NCI-H1694 (cell line): ENCODE data around the gene SYNE2.

Experiments used
- DNase-seq: peaks from one replicate; lab custom pipeline; 2025; lab: John Stamatoyannopoulos, UW

SYNE2 gene

GRCh38 chr14:63963439-63963838 is 110.6 kb downstream of the SYNE2 start:
- no peak for DNase-seq

DNA sequence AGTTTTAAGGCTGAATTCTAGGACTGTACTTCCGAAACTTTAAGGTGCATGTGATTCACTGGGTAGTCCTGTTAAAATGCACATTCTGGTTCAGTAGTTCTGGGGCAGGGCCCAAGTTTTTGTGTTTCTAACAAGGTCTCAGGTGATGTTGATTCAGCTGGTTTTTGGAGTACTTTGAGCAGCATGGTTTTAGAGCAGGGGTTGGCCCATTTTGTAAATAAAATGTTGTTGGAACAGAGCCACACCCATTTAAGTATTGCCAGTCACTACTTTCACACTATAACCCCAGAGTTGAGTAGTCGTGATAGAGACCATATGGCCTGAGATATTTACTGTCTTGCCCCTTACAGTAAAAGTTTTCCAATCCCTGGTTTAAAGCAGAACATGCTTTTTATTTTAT is 111.3 kb downstream of the SYNE2 start:
- DNase-seq, result no peak

DNA sequence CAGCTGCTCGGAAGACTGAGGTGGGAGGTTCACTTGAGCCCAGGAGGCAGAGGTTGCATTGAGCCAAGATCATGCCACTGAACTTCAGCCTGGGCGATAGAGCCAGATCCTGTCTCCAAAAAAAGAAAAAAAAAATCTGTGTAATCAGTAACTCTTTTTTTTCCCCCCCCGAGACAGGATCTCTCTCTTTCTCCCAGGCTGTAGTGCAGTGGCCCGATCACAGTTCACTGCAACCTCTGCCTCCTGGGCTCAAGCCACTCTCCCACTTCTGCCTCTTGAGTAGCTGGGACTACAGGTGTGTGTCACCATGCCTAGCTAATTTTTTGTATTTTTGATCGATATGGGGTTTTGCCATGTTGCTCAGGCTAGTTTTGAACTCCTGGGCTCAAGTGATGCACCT is 113.6 kb downstream of the SYNE2 start:
- no peak for DNase-seq

DNA sequence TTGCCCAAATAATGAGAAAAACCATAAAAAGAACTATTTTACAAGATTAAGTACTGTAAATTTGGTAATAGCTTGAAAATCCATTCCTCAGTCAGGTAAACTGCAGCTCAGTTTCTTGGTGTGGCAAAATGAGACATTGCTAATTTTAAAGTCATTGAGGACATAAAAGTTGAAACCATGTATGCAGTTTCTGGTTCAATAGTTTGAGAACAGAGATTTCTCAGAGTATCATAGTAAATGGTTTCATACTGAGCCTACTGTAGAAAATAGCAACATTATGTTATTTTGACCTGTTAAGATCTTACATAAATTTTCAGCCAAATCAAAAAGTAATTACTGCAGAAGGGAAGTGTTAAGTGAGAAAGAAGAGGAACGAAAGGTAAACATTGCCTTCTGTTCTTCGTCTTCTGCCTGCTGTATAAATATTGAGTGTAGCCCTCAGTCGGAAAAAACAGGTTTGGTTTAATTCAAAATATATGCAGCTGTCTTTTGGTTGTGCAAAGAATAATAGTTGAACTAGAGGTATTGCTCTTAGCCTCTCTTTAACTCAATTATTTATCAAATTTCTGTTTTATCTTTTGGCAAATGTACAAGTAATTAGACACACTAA is 119.6 kb downstream of the SYNE2 start:
- DNase-seq, result no peak

DNA sequence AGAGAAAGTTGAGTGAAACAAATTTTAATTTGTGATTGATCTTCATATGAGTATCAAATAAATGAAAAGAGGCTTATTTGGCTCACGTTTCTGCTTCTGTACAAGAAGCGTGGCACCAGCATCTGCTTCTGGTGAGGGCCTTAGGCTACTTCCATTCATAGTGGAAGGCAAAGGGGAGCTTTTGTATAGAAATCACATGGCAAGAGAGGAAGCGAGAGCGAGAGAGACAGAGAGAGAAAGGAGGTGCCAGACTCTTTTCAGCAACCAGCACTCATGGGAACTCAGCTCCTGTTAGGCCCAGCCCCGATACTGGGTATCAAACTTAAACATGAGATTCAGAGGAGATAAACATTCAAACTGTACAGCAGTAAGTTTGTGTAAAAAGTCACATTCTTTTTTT is 121.4 kb downstream of the SYNE2 start:
- no peak for DNase-seq

DNA sequence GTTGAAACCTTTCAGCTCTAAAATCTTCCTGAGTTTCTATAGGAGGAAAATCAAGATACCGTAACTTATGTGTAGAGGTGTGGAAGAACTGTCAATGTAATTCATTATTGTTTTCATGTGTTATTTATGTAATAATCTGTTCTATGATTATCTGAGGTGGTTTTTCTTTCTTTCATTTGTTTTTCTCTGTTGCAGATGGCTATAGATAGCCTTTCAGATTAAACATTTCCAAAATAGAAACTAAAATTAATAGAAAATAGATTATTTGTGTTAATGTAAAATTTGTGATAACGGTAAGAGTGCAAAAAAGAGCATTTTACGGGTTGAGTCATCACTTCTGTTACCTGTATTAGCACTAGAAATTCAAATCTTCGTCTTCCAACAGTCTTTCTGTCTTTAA is 128.8 kb downstream of the SYNE2 start:
- DNase-seq, result no peak

DNA sequence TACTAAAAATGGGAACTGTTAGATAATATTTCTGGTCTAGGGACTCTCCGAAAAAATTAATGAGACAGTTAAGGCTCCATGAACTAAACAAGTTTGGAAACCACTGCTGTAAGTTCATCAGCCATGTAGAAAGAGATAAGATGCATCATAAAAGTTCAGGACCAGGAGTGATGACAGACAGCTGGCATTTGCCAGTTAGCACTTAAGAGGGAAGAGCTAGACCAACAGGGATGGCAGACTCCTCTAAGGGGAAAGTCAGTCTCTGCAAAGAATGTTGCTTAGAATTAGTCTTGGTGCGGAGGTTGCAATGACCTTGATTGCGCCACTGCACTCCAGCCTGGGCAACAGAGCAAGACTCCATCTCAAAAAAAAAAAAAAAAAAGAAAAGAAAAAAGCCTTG is 129.4 kb downstream of the SYNE2 start:
- DNase-seq, result no peak

GRCh38 chr14:63982629-63983028 is 129.8 kb downstream of the SYNE2 start:
- DNase-seq, result no peak

DNA sequence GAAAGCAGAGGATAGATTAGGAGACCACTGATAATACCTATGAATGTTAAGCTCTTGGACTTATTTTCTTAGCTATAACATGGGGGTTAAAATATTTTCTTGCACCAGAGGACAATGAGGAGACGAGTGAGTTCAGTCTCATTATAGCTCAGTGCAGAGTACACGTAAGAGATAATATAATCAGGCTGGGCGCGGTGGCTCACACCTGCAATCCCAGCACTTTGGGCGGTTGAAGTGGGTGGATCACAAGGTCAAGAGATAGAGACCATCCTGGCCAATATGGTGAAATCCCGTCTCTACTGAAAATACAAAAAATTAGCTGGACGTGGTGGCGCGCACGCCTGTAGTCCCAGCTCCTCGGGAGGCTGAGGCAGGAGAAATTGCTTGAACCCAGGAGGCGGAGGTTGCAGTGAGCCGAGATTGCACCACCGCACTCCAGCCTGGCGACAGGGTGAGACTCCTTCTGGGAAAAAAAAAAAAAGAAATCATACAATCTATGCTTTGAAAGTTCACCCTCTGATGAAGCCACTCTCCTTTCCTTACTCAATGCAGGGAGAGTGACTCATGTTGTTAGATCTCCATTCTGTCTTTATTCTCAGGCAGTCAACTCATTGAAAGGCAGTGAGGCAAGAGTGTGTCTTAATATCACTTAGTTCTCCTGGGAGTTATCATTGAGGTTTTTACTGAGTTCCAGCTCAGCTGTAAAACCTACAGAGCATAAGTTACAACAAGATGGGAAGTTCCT is 134.2 kb downstream of the SYNE2 start:
- DNase-seq, result no peak

GRCh38 chr14:63988579-63988978 is 135.8 kb downstream of the SYNE2 start:
- DNase-seq, result no peak

DNA sequence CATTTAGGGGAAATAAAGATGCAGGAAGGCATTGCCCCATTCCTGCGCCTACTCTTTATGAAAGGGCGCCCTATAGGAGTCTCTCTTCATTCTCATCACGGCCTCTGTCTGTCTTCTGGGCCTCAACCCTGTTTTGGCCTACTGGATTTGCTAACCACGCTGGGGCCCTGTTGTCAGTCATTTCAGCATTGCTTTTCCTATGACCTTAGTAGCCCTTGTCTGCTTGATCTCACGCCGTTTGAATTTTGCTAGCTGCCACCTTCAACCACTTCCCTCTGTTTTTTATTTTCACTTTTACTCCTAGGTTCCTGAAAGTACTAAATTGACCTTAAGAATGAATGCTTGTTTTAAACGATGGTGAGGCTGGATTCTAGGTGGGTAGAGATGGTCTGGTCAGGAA is 139.0 kb downstream of the SYNE2 start:
- DNase-seq, result no peak

GRCh38 chr14:63992858-63993257 is 140.1 kb downstream of the SYNE2 start:
- no peak for DNase-seq

GRCh38 chr14:63993992-63994391 is 141.2 kb downstream of the SYNE2 start:
- no peak for DNase-seq

- no peak for DNase-seq
These were observed 142.5 kb downstream of the SYNE2 start for GRCh38 chr14:63995285-63995684.

DNA sequence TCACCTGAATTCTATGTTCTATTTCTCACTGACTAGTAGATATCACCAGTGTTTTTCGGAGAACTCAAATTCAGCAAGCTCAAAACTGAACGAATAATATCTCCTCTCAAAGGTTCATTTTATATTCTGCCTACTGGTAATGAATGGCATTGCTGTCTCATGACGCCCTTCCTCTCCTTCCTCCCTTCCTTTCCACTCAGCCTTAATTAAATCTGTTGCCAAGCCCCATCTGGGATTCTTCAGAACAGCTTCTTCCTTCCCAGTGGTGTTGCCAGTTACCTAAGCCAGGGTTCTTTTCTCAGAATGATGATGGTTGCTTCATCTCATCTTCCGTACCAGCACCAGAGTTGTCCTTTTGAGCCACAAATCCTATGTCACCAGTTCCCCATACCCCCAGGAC is 143.2 kb downstream of the SYNE2 start:
- no peak for DNase-seq

DNA sequence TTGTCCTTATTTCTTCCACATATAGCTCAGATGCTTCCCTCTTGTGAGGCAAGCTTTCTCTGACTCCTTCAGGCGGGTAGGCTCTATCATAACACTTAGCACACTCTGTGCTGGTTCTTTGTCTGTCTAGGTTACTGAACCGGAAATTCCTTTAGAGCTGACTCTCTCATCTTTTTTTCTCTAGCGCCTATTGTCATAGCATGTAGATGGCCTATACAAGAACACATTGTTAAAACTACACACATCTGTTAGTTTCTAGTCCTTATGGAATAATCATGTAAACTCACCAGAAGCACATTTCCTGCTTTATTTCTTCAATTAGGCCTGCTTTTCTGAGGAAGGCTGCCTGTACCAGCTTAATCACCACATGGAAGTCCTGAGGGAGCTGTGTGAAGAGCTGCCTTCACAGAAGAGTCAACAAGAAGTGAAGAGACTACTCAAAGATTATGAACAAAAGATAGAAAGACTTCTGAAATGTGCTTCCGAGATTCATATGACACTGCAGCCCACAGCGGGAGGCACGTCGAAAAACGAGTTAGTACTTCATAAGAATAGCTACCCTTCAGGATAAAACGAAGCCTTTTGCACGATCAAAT is 143.9 kb downstream of the SYNE2 start:
- no peak for DNase-seq

DNA sequence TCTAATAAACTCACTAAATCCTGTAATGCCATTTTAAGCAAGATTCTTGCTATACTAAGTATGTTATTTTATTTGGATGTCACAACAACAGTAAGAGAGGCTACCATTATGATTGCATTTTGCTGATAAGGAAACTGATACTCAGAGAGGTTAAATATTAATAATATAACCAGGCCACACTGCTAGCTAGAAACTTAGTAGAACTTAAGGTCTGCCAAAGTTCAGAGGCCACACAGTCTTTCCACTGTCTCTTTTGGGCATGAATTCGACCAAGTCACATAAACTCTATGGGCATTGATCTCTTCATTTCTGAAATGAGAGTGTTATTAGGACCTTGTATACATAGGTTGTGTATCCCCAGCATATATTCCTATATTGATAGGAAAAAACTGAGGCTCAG is 147.9 kb downstream of the SYNE2 start:
- no peak for DNase-seq

GRCh38 chr14:64005822-64006221 is 153.0 kb downstream of the SYNE2 start:
- DNase-seq, result no peak

GRCh38 chr14:64008016-64008415 is 155.2 kb downstream of the SYNE2 start:
- DNase-seq, result no peak

- no peak for DNase-seq
These were observed 159.2 kb downstream of the SYNE2 start for GRCh38 chr14:64012003-64012402.

DNA sequence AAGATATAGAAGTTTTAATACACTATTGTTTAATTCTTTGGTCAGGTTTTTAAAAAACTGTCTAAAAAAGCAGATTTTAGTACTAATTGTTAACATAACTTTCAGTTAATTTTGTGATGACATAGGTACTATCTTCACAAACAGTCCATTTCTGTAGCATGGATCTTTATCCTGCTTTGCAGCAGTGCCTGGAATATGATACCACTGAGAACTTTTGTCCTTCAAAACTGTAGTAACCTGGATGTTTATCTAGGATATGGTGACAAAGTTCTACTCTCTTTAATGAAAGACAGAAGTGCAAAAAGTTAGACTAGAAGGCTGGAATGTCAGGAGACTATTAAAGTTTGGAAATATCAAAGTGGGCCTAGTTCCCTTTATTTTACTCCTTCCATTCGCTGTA is 159.9 kb downstream of the SYNE2 start:
- DNase-seq, result no peak

- no peak for DNase-seq
These were observed 172.7 kb downstream of the SYNE2 start for GRCh38 chr14:64025479-64025878.

- DNase-seq, result no peak
These were observed 173.8 kb downstream of the SYNE2 start for GRCh38 chr14:64026600-64026999.

- DNase-seq, result no peak
These were observed 182.3 kb downstream of the SYNE2 start for GRCh38 chr14:64035143-64035542.
